NCI-H526 treated with DMSO at 0.1 percent for 48 hours (cell line): ENCODE measurements around the gene BLID.

Source experiments
- DNase-seq: peaks from one replicate; lab custom pipeline; 2025; lab: John Stamatoyannopoulos, UW

BLID gene, protein sequence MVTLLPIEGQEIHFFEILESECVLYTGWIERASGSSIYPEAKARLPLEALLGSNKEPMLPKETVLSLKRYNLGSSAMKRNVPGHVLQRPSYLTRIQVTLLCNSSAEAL

DNA sequence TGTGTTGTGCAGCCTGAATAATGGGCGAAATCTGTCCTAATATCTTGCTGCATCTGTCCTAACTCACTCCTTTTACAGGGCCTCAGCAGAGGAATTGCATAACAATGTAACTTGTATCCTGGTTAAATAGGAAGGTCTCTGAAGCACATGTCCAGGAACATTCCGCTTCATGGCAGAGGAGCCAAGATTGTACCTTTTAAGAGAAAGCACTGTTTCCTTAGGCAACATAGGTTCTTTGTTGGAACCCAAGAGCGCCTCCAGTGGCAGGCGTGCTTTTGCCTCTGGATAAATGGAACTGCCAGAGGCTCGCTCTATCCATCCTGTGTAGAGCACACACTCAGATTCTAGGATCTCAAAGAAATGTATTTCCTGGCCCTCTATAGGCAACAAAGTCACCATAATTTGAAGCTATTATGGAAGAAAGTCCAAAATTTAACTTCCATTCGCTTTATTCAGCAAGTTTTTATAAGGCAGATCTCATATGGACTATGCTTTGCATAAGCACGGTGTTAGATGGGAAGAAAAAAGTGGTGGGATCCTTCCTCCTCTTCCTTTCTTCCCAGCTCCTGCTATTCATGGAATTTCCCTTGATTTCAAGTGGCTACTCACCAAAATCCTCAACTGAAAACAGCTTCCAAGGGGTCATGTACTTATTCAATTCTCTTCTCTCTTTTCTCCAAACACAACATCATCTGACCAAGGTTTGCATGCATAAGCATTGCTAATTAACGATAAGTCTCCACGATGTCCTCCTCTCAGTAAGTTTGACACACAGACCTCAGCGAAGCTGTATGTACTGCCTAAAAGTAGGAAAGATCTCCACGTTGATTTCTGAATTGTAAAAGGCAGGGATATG lies at the start of gene BLID:
Gene BLID (minus strand): TSS at position 692 of the 856 bp plus-strand sequence. CDS start 293 bp downstream, at position 399.
- DNase-seq = no peak

DNA sequence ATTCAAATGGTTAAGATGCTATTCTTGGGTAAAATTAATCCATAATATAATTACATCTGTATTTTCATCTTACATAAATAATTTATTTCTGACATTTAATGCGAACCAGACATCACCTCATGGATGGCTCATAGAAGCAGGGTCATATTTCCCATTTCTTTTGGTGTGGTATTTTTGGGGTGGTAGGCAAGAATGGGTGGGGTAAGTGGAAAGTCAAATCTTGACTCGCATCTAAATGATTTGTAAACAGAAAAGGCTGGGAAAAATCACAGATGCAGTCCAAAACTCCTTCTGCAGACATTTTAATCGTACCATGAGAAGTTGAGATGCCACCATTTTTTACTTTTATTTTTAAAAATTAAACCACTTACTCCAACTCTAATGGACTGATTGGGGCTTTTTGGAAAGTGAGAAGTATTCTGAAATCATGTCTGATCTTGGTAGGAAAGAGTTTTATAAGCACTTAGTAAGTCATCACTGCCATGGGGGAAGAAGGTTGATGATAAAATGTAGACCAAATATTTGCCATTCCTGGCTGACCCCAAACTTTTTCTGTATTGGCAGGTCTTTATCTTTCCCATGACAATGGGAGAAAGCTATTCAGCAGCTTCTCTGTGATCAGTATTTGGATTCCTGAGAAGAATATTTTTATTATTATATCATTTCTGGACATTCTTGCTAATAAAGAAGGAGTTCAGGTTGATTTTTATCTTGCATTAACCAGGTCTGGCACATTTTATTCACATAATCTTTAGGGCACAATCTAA lies 47.2 kb upstream of the BLID start:
- no peak for DNase-seq

GRCh38 chr11:122162095-122162494 lies 46.1 kb upstream of the BLID start:
- DNase-seq = no peak

DNA sequence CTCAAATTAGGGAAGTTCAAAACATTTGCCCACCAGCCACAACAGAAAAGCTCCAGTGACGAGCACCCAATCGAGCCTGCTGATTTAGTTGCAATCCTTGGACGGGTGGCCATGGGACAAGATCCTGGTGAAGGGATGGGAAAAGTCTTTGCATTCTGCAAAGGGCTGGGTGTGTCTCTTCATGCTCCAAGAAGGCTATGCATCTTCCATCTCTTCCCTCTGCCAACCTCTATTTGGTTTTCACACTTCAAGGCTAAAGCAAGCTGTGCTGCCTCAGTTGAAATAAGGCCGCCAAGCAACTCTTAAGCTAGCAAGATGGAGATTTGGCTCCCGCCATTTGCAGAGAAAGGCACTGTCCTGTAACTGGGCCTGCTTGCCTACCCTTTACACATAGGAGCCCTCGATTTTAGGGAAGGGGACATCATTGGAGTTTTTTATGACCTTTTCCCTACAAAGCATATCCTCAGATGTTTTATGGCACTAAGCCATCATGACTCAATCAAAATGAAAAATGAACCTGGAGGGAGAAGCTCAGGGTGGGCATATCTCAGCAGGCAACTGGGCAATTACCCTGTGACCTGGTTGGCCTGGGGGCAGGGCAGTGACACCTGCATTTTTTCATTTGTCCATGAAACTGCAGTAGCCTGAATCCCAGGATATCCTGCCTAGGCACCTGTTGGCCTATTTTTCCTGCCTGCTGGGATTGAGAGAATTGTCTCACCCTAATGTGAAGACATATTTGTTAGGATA lies 45.0 kb upstream of the BLID start:
- DNase-seq = no peak

- no peak for DNase-seq
Measured at GRCh38 chr11:122159861-122160260, 43.8 kb upstream of the BLID start.

DNA sequence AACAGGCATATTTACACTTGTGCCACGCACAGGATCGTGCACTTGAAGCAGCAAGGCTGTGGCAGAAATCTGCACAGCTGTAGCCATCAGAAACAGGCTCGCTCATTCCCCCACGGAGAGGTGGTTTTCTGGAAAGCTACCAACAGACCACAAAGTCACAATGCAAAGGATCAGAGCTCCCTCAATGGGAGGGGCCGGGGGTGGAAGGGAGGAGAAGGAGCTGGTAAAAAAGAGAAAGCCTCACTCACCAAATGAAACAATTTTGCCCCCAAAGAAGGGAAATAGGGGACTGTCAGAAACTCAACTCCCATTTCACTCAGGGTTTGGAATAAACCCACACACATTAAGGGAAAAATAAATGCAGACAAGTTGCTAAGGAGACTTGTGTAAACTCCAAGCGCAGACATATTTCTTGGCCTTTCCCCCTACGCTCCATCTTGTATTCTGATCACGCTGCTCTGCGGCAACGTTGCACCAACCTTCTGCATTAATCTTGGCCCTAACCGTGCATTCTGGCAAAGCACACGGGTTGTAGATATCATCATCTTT lies 43.2 kb upstream of the BLID start:
- no peak for DNase-seq

DNA sequence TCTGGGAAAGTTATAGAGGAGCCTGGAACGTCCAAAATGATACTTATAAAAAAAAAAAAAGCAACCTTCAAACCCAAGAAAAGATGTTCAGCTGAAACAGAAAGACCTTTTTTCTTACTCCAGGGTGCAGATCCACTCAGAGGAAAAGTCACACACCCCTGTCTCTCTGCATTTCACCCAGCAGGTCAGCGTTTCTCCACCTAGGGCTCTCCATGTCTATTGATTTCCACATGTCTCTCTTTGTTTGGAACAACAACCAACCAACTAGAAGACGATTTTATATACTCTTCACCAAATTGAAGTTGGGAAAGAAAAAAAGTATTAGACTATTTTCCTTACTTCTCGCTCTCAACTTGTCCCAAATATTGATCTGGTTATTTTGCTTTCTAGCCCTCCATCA lies 42.2 kb upstream of the BLID start:
- no peak for DNase-seq

DNA sequence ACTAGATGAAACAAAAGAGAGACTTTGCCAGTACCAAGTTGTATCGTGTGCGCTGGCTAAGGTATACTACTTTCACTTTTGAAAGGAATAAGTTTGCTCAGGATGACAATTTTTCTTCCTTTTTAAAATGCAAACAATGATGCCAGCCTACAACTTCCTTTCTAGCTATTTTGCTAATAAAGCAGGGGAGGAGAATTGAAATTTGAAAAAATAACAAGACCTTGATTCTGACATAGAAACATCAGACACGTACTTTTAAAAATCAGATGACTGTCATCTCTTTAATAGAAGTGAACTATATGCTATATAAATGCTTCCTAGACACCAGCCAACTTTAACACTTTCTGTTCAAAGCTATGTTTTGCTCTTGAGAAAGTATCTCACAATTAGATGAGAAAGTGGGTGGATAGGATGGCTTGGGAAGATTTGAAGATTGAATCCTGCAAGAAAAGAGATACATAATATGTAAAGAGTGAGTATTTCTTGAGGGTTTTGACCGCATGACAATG lies 41.7 kb upstream of the BLID start:
- no peak for DNase-seq

GRCh38 chr11:122156940-122157382 lies 40.9 kb upstream of the BLID start:
- DNase-seq = no peak

DNA sequence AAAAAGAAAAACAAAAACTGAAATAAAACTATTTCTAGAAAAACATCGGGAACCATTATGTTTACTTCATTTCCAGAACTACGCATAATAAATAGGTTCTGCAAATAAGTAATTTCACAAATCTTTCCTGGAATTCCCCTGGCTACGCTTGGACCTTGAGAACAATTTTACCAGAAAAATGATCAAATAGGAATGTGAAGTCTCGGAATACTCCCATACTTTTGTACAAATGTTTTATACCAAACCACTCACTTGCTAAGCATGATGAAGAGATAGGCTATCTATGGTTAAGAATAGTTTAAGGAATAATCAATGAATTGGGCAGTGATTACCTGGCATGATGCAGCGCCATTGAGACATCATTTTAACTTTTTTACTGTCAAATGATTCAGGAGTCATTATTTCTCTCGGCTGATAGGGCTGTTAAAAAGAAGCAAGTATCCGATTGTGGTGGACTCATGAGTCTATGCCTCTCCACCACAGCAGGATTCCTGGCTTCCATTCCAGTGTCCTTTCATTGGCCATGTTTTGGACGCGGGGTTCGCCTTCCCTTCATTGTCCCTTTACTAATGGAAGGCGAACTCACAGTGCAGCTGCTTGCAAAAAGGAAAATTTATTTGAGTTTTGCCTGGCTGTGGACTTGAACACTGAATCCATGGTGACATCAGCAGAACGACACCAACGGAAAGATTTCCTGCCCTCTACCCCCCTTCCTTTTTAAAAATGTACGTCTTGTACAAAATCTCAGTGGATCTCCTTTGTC lies 39.9 kb upstream of the BLID start:
- DNase-seq = no peak

DNA sequence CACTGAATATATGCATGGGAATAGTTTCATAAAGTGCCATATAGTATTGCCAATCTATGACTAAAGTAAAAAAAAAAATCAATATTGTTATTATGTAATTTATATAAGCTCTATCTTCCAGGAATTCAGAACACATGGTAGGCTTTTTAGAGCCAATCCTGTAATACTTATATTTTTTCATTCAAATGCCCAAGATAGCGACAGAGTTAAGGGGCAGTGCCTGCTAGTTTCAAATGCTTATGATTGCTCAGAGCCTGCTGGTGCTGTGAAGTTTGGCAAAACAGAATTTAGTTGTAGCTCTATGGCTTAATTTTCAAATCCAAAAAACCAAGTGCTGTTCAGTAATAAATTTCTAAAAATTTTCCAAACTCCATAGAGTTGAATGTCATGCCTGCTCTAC lies 39.0 kb upstream of the BLID start:
- DNase-seq = no peak

- no peak for DNase-seq
Measured at GRCh38 chr11:122154227-122154626, 38.2 kb upstream of the BLID start.

DNA sequence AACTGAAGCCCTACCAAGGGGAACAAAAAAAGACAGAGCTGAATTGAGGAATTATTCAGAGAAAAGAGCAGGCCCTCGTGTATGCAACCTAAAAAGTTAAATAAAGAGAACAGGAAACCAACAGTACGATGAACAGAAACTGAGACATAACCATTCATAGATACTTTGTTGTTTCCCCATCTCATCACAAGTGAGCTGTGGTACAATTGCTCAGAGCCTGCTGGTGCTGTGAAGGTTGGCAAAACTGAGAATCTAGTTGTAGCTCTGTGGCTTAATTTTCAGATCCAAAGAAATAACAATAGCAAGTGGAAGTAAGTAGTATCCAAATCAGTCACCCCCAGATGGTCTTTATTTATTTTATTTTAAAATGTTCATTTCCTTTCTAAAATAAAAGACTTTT lies 37.7 kb upstream of the BLID start:
- no peak for DNase-seq

- DNase-seq = no peak
Measured at GRCh38 chr11:122150216-122151124, 34.5 kb upstream of the BLID start.

DNA sequence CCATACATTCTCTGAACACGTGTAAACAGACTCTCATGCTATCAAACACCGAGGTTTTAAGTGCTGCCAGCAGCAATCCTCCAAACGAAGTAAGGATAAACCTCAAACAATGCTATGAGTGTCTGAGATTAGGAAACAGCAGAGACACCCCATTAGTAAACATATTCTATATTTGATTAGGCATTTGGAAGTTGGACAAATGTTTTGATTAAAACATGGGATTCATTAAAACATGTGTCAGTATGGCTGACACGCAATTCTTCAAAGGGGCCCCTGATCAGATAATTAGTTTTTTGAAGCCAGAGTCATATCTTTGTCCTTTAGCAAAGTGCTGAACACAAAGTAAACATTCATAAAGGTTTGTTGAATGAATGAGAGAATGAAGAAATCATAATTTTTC lies 33.2 kb upstream of the BLID start:
- DNase-seq = no peak

GRCh38 chr11:122146475-122146874 lies 30.5 kb upstream of the BLID start:
- no peak for DNase-seq

DNA sequence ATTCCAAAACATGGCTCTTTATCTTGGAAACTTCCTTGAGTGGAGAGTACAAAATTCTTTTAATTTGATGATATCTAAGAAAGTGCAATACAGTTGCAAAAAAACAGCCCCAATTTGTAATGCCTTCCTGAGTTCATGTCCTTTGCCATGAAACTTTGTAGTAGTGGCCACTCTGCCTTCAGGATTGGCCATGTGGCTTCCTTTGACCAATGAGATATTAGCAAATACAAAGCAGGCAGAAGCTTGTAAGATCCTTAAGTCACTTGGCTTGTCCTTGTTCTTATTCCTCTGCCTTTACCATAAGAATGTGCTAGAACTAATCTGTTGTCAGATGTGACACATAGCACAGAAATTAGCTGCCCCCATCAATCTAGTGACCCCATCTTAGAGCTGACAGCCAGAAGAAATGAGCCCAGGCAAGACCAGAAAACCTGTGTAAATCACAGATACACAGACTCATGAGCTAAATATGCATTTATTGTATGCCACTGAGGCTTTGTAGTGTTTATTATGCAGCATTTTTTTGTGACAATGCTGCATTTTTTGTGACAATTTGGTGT lies 29.8 kb upstream of the BLID start:
- no peak for DNase-seq

DNA sequence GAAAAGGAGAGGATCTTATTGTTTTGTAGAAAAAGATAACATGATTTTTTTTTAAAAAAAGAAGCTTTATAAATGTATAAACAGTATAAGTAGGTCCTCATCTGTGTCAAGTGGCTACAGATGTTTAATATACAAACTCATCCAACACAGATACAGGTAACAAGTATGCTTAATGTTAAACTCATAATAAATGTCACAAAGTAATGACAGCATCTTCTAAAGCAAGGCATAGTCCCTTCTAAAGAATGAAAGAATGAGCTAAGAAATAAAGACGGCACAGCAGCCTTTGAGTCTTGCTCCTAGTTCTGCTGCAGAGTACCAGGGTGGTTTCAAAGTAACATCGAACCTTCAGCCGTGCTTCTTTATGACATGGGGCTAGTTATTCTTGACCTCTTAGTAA lies 28.7 kb upstream of the BLID start:
- no peak for DNase-seq

- no peak for DNase-seq
Measured at GRCh38 chr11:122141725-122142124, 25.7 kb upstream of the BLID start.

GRCh38 chr11:122140500-122140899 lies 24.5 kb upstream of the BLID start:
- DNase-seq = no peak
